ENCODE measurements around the gene RAB11FIP3.
A peak's percentile ranks its signal among the peaks of the same experiment; 100 is the strongest.

RAB11FIP3 gene

GRCh38 chr16:397135-397661 lies 28.3 kb upstream of the RAB11FIP3 start, which contains the start of gene NME4:
TSS of gene NME4 (plus strand) at chr16:397199. CDS start at chr16:397223, 24 bp downstream.
- Histone ChIP-seq H3K27ac (peak within 1 kb of the TSS; percentile 45), H3K4me1 (ENCODE audit: control insufficient read depth in 1 of 2, insufficient read depth in 1 of 2, low read depth in 1 of 2, low read length in 1 of 2) (peaks cover 30 to 37% of the 10 kb centered on the region in 2 experiments), H3K36me3 (no peaks in the 10 kb centered on the region), H3K4me3 (ENCODE audit: low read depth in 1 of 2, low read length in 1 of 2) (peak within 1 kb of the TSS; percentile 49 to 60), H3K9me3 (no peaks in the 10 kb centered on the region), H3K27me3 (peaks cover 12% of the 10 kb centered on the region)
- no peak for TF ChIP-seq CTCF (IDR thresholded peaks at IDR 0.05)

- no peak for TF ChIP-seq CTCF (IDR thresholded peaks at IDR 0.05)
- H3K9me3 ChIP-seq: no peaks in the 10 kb centered on the region
- peaks cover 33 to 39% of the 10 kb centered on the region in 2 experiments for H3K4me1 ChIP-seq (ENCODE audit: control insufficient read depth in 1 of 2, insufficient read depth in 1 of 2, low read depth in 1 of 2, low read length in 1 of 2)
- H3K27me3 ChIP-seq: peaks cover 12% of the 10 kb centered on the region
- H3K4me3 ChIP-seq (ENCODE audit: low read depth in 1 of 2, low read length in 1 of 2): peak overlapping the region in 1 of 2 experiments; percentile 1
- H3K36me3 ChIP-seq: no peaks in the 10 kb centered on the region
- peak overlapping the region; percentile 37 for H3K27ac ChIP-seq
Measured at GRCh38 chr16:397736-398332, 27.6 kb upstream of the RAB11FIP3 start.

GRCh38 chr16:398561-399339 lies 26.7 kb upstream of the RAB11FIP3 start:
- Histone ChIP-seq H3K27ac (peak overlapping the region; percentile 95), H3K9me3 (no peaks in the 10 kb centered on the region), H3K27me3 (peaks cover 12% of the 10 kb centered on the region), H3K36me3 (no peaks in the 10 kb centered on the region), H3K4me3 (ENCODE audit: low read depth in 1 of 2, low read length in 1 of 2) (no peak overlapping the region), H3K4me1 (ENCODE audit: control insufficient read depth in 1 of 2, insufficient read depth in 1 of 2, low read depth in 1 of 2, low read length in 1 of 2) (peaks cover 33 to 39% of the 10 kb centered on the region in 2 experiments)
- no peak for TF ChIP-seq CTCF (IDR thresholded peaks at IDR 0.05)

- Histone ChIP-seq H3K27ac (peak overlapping the region; percentile 95), H3K4me3 (ENCODE audit: low read depth in 1 of 2, low read length in 1 of 2) (no peak overlapping the region), H3K27me3 (peaks cover 12% of the 10 kb centered on the region), H3K36me3 (no peaks in the 10 kb centered on the region), H3K4me1 (ENCODE audit: control insufficient read depth in 1 of 2, insufficient read depth in 1 of 2, low read depth in 1 of 2, low read length in 1 of 2) (peaks cover 33 to 39% of the 10 kb centered on the region in 2 experiments), H3K9me3 (no peaks in the 10 kb centered on the region)
- TF ChIP-seq CTCF (IDR thresholded peaks at IDR 0.05): no peak
Measured at GRCh38 chr16:399340-400019, 26.0 kb upstream of the RAB11FIP3 start.

- peak overlapping the region; percentile 86 to 97 for H3K4me3 ChIP-seq (ENCODE audit: low read depth in 1 of 2, low read length in 1 of 2)
- H3K27ac ChIP-seq: peak overlapping the region; percentile 95
- TF ChIP-seq CTCF (IDR thresholded peaks at IDR 0.05): no peak
Measured at GRCh38 chr16:400061-400591, 25.3 kb upstream of the RAB11FIP3 start.

More at GRCh38 chr16:400061-400591, 25.3 kb upstream of the RAB11FIP3 start:
- Histone ChIP-seq H3K36me3 (no peaks in the 10 kb centered on the region), H3K4me1 (ENCODE audit: control insufficient read depth in 1 of 2, insufficient read depth in 1 of 2, low read depth in 1 of 2, low read length in 1 of 2) (peaks cover 33 to 39% of the 10 kb centered on the region in 2 experiments), H3K27me3 (peaks cover 12% of the 10 kb centered on the region), H3K9me3 (no peaks in the 10 kb centered on the region)
